HG02981 (cell line): Measurements from ENCODE around the gene SLC1A4.
"Not testable (repeated sequence)": the region's sequence is repeated elsewhere in the genome, so short reads cannot be mapped to it uniquely, and the experiment has no call there.

Experiments used
- ATAC-seq: cut with Tn5 transposase; IDR thresholded peaks from one replicate; pipeline ENCODE4 v1.9.1; 2021; ENCODE audit warnings: mild to moderate bottlenecking, moderate library complexity; ENCODE audit not compliant: unreplicated experiment

SLC1A4 gene

DNA sequence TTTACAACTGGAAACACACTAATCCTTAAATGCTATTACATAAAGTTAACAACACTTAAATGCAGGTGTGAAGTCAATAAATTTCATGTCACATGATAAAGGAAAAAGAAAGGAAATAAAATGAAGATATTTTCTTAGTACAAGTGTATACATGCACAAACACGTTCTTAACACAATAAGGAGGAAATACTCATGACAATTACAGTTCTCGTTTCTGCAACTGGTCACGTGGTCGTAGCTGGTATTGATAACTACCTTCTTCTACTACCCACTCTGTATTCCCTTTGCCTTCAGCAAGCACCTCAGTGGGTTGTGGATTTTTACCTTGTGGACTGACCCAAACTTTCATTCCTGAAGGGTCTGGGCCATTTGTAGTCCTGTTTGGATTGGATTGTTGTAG lies 26.1 kb upstream of the SLC1A4 start:
- ATAC-seq, result not testable (repeated sequence)

DNA sequence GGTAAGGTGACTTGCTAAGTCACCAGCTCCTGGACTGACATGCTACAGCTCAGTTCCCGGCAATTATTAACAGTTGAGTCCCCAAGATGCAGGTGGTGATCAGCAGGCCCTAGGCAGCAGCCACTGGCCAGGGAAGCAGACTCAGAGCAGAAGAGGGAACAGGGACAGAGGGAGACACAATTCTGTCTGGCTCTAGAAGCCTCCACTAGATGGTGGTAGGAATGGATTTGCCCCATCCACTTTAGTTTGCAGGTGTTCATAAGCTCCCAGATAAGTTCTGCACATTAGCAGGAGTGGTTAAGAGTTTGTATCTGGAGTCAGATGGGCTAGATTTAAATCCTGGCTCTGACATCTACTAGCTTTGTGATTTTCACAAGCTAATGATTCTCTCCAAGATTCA lies 25.5 kb upstream of the SLC1A4 start:
- ATAC-seq, result no peak

DNA sequence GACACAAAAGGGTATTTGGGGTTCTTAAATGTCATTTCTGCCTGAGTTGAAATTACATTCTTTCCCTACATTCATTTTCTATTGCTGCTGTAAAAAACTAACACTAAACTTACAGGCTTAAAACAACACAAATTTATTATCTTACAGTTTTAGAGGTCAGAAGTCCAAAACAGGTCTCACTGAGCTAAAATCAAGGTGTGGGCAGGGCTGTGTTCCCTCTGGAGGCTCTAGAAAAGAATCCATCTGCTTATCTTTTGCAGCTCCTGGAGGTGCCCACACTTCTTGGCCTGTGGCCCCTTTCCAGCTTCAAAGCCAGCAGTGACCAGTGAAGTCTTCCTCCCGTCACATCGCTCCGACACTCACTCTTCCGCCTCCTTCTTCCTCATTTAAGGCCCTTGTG lies 23.2 kb upstream of the SLC1A4 start:
- no peak for ATAC-seq

- no peak for ATAC-seq
Observed at GRCh38 chr2:64966839-64967238, 22.4 kb upstream of the SLC1A4 start.

GRCh38 chr2:64967601-64968000 lies 21.6 kb upstream of the SLC1A4 start:
- no peak for ATAC-seq

GRCh38 chr2:64969086-64969485 lies 20.1 kb upstream of the SLC1A4 start:
- not testable (repeated sequence) for ATAC-seq

DNA sequence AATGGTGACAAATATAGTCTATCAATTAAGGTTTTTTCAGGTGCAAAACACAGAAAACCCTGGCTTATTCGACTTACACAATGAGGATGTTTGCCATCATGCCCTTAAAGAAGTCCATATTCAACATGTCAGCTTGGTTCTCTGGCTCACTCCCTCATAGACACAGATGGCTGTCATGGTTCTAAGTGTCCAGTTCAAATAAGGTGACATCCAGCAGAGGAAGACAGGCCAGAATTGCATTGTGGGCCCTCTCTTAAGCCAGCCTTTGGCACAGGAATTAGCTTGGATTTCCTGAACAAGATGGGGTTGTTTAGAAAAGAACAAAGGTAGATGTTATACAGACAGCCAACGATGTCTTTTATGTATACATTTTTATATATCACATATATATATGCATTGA lies 18.7 kb upstream of the SLC1A4 start:
- ATAC-seq, result no peak

- no peak for ATAC-seq
Observed at GRCh38 chr2:64972426-64972825, 16.8 kb upstream of the SLC1A4 start.

- no peak for ATAC-seq
Observed at GRCh38 chr2:64972876-64973275, 16.3 kb upstream of the SLC1A4 start.

DNA sequence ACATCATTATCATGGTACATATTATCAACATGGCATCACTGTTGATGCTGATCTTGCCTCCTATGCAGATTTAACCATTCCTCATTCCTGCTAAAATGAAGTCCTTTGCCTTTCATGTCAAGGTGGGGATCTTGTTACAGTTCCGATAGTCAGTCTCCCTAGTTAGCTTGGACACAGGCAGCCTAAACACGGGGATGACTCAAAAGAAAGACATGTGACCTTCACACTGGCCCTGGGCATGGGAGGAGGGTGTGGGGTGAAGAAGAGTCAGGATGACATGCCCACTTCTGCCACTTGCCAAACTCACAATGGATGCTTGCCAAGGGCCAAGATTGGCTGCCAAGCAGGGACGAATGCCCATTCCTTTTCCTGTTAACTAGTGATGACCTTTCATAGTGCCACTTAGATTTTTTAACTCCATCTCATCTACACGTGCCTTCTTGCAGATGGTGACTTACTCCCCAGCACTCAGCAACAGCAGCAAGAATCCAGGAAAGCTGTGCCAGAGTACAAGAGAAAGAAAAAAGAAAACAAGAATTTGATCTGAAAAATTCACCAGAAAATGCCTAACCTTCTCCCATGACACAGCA lies 13.9 kb upstream of the SLC1A4 start:
- ATAC-seq, result no peak

GRCh38 chr2:64976276-64976675 lies 12.9 kb upstream of the SLC1A4 start:
- ATAC-seq, result no peak

GRCh38 chr2:64978514-64979268 lies 10.5 kb upstream of the SLC1A4 start:
- no peak for ATAC-seq

DNA sequence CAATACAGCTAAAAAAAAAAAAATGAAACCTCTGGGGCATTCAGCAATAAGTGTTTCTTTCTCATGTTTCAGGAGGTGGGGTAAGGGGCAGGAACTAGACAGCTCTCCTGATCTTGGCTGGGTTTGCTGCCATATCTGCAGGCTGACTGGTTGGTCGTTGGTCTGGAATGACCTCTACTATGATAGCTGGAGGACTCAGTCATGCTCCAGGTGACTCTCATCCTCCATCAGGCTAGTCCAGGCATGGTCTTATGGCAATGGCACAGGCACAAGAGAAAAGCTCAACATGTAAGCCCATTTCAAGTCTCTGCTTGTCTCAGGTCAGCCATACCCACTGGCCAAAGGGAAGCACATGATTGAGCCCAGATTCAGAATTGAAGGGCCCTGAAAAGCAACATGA lies 9.5 kb upstream of the SLC1A4 start:
- ATAC-seq, result no peak

DNA sequence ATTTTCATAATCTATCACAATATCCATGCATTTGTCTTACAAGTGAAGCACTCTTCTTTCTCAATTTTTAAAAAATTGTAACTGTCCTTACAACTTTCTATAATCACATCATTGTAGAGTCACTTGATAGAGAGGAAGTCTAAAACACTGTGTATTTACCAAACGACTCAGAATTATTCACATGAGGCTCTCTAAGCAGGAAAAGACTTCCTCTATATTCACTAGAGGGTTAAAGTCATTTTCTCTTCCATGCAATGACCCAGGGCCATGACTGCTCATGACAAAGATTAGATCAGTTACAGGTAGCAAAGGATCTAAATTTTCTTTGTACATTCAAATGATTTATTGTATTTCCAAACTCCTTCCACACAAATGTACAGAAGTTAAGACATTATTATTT lies 9.0 kb upstream of the SLC1A4 start:
- no peak for ATAC-seq

DNA sequence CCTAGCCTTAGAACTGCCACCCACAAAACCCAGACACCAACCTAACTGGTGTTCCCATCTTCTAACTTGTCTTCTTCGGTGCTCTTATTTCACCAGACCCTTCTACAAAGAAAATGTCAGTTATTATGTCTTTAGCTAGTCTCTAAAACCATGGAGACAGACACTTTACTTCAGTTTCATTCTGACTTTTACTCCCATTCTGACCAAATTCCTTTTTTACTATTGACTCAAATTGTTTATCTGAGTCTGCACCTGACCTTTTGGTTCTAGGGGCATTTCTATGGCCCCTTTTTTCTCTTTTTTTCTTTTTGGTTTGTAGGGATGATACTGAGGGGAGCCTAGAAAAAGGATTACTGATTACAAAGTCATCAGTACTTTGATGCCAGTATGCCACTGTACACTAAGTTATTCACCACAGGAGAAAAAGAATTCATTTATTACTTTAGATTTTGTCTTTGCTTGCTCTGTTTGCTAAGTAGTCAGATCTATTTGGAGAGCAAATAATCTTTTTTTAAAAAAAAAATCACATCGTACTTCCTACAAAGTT lies 6.8 kb upstream of the SLC1A4 start:
- ATAC-seq, result peak; percentile 49

- no peak for ATAC-seq
Observed at GRCh38 chr2:64982932-64983331, 6.3 kb upstream of the SLC1A4 start.

- ATAC-seq, result peak; percentile 16
Observed at GRCh38 chr2:64985447-64985846, 3.8 kb upstream of the SLC1A4 start.

GRCh38 chr2:64987001-64987955 lies 1.9 kb upstream of the SLC1A4 start:
- no peak for ATAC-seq

GRCh38 chr2:64987956-64988419 lies 1.2 kb upstream of the SLC1A4 start:
- ATAC-seq, result no peak

DNA sequence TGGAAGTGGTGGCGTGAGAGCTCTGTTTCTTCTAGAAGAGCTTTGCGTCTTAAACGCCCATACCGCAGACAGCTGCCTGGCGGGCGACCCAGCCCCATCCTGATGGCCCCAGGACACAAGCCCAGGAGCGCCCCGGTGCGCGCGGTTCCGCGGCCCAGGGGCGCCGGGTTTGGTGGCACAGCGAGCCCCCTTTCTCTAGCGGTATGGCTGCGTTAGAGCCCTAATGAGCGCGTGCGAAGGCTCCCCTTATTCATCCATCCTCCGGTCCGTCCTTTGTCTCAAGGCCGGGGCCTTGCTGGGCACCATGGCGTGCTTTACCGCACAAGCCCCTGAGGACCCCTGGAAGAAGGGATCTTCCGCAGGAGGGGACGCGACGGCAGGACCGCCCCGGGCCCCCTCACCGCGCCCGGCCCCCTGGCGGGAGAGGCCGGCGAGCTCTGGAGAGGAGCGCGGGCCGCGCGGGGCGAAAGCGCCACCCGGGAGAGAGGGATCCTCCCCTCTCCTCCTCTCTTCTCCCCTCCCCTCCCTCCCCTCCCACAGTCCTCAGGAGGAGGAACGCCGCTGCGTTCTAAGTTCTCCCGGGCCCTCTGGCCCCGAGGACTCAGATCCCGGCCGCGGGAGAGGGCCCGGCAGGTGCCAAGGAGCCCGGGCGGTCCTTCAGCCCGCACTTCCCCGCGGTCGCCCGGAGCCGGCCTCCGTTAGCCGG lies 626 bp upstream of the SLC1A4 start:
- ATAC-seq, result peak; percentile 29
